H9 (cell line): ENCODE data around the gene CAB39. TPM values are rescaled to one million over a fixed set of nuclear protein-coding genes. Genes with fewer than 3 reads are reported as not detected.

ENCODE experiments used
- DNase-seq: peaks from one replicate; pipeline ENCODE4 v3.0.0-alpha.2; 2017
- H2AFZ ChIP-seq: one replicate; pipeline ENCODE4 v1.6.1; 2013; ENCODE audit warnings: mild to moderate bottlenecking, low read length, control low read depth, moderate library complexity
- H2AK5ac ChIP-seq: 2 replicates; pipeline ENCODE4 v1.6.1; 2013; ENCODE audit warnings: low read length, control low read depth, mixed read lengths; ENCODE audit not compliant: insufficient read length
- H2BK120ac ChIP-seq: one replicate; pipeline ENCODE4 v1.6.1; 2013; ENCODE audit warnings: low read depth, mild to moderate bottlenecking, low read length, control low read depth, inconsistent platforms; ENCODE audit not compliant: poor library complexity, severe bottlenecking
- H2BK12ac ChIP-seq: 2 replicates; pipeline ENCODE4 v1.6.1; 2013; ENCODE audit warnings: low read length, control low read depth, mixed read lengths, low read depth; ENCODE audit not compliant: insufficient read length
- H2BK15ac ChIP-seq: 2 replicates; pipeline ENCODE4 v1.6.1; 2013; ENCODE audit warnings: low read depth, low read length, control low read depth
- H2BK20ac ChIP-seq: one replicate; pipeline ENCODE4 v1.6.1; 2013; ENCODE audit warnings: low read depth, mild to moderate bottlenecking, low read length, control low read depth, inconsistent platforms; ENCODE audit not compliant: poor library complexity, severe bottlenecking
- H2BK5ac ChIP-seq: 2 replicates; pipeline ENCODE4 v1.6.1; 2013; ENCODE audit warnings: low read length, control low read depth, mixed read lengths; ENCODE audit not compliant: insufficient read length
- H3K14ac ChIP-seq: 2 replicates; pipeline ENCODE4 v1.6.1; 2013; ENCODE audit warnings: low read length, control low read depth; ENCODE audit not compliant: insufficient read depth
- H3K18ac ChIP-seq: 2 replicates; pipeline ENCODE4 v1.6.1; 2013; ENCODE audit warnings: low read depth, mild to moderate bottlenecking, mixed read lengths, low read length, control low read depth; ENCODE audit not compliant: insufficient read length
- H3K23ac ChIP-seq: 2 replicates; pipeline ENCODE4 v1.6.1; 2013; ENCODE audit warnings: low read length, control low read depth, mixed read lengths, low read depth; ENCODE audit not compliant: insufficient read length
- H3K23me2 ChIP-seq: 2 replicates; pipeline ENCODE4 v1.6.1; 2013; ENCODE audit warnings: low read depth, mild to moderate bottlenecking, mixed read lengths, low read length, control low read depth; ENCODE audit not compliant: insufficient read length, poor library complexity, severe bottlenecking
- H3K27ac ChIP-seq: 2 replicates; pipeline ENCODE4 v1.5.1; 2013; ENCODE audit warnings: low read length, control low read depth, mixed read lengths, low read depth; ENCODE audit not compliant: insufficient read length
- H3K27me3 ChIP-seq: 2 replicates; pipeline ENCODE4 v1.6.1; 2013; ENCODE audit warnings: low read length, control low read depth, inconsistent platforms; ENCODE audit not compliant: insufficient read depth
- H3K4ac ChIP-seq: 2 replicates; pipeline ENCODE4 v1.6.1; 2013; ENCODE audit warnings: low read depth, mild to moderate bottlenecking, control low read depth, inconsistent platforms, low read length, moderate library complexity
- H3K4me1 ChIP-seq: 2 replicates; pipeline ENCODE4 v1.6.1; 2013; ENCODE audit warnings: low read length, control low read depth, inconsistent platforms; ENCODE audit not compliant: insufficient read depth
- H3K4me2 ChIP-seq: 2 replicates; pipeline ENCODE4 v1.6.1; 2013; ENCODE audit warnings: low read length, control low read depth, mixed read lengths; ENCODE audit not compliant: insufficient read length, insufficient read depth
- H3K56ac ChIP-seq: 2 replicates; pipeline ENCODE4 v1.6.1; 2013; ENCODE audit warnings: low read depth, mild to moderate bottlenecking, mixed read lengths, low read length, control low read depth; ENCODE audit not compliant: insufficient read length
- H3K79me1 ChIP-seq: 2 replicates; pipeline ENCODE4 v1.6.1; 2013; ENCODE audit warnings: low read depth, mild to moderate bottlenecking, moderate library complexity, low read length, control low read depth, inconsistent platforms; ENCODE audit not compliant: insufficient read depth, poor library complexity, severe bottlenecking
- H3K79me2 ChIP-seq: 2 replicates; pipeline ENCODE4 v1.6.1; 2013; ENCODE audit warnings: low read length, control low read depth, inconsistent platforms; ENCODE audit not compliant: insufficient read depth
- H3K9ac ChIP-seq: 2 replicates; pipeline ENCODE4 v1.6.1; 2013; ENCODE audit warnings: low read length, control low read depth, mixed read lengths; ENCODE audit not compliant: insufficient read length; ENCODE audit errors: extremely low read depth
- H3K9me3 ChIP-seq: one replicate; pipeline ENCODE4 v1.6.1; 2013; ENCODE audit warnings: low read depth, low read length, inconsistent platforms; ENCODE audit not compliant: control insufficient read depth
- H3T11ph ChIP-seq: one replicate; pipeline ENCODE4 v1.6.1; 2013; ENCODE audit warnings: mild to moderate bottlenecking, low read length, control low read depth, inconsistent platforms
- H4K20me1 ChIP-seq: one replicate; pipeline ENCODE4 v1.6.1; 2013; ENCODE audit not compliant: control insufficient read depth, insufficient read length, insufficient read depth
- H4K5ac ChIP-seq: 2 replicates; pipeline ENCODE4 v1.6.1; 2013; ENCODE audit warnings: low read depth, mild to moderate bottlenecking, mixed read lengths, low read length, control low read depth; ENCODE audit not compliant: insufficient read length
- H4K8ac ChIP-seq: replicated peaks from 2 replicates; pipeline ENCODE4 v1.6.1; 2013; ENCODE audit warnings: low read length, control low read depth, mixed read lengths, low read depth; ENCODE audit not compliant: insufficient read length
- H4K91ac ChIP-seq: 2 replicates; pipeline ENCODE4 v1.6.1; 2013; ENCODE audit warnings: low read depth, mild to moderate bottlenecking, moderate library complexity, mixed read lengths, low read length, control low read depth; ENCODE audit not compliant: insufficient read length
- H3K27ac Mint-ChIP-seq, 3 experiments: 2 replicates in 2 of 3; 3 replicates in 1 of 3; pipeline ENCODE4 v1.8.0; 2020 to 2021; ENCODE audit warnings: mixed read lengths in 3 of 3, mild to moderate bottlenecking in 1 of 3, moderate library complexity in 1 of 3
- H3K27me3 Mint-ChIP-seq: 2 replicates; pipeline ENCODE4 v1.8.0; 2021; ENCODE audit warnings: low read depth, mild to moderate bottlenecking, moderate library complexity, mixed read lengths
- H3K36me3 Mint-ChIP-seq, 3 experiments: 2 replicates in 2 of 3; 3 replicates in 1 of 3; pipeline ENCODE4 v1.8.0; 2020 to 2021; ENCODE audit warnings: low read depth in 3 of 3, mixed read lengths in 3 of 3; ENCODE audit not compliant: insufficient read depth in 1 of 3
- H3K4me1 Mint-ChIP-seq, 2 experiments: 2 replicates each; pipeline ENCODE4 v1.8.0; 2020; ENCODE audit warnings: mixed read lengths in 2 of 2
- H3K4me3 Mint-ChIP-seq, 2 experiments: 2 replicates in 1 of 2; 3 replicates in 1 of 2; pipeline ENCODE4 v1.8.0; 2020 to 2021; ENCODE audit warnings: mild to moderate bottlenecking in 2 of 2, mixed read lengths in 2 of 2, moderate library complexity in 1 of 2
- H3K9me3 Mint-ChIP-seq, 2 experiments: 2 replicates in 1 of 2; 3 replicates in 1 of 2; pipeline ENCODE4 v1.8.0; 2020; ENCODE audit warnings: mild to moderate bottlenecking in 2 of 2, mixed read lengths in 2 of 2, moderate library complexity in 1 of 2
- WGBS: extraction: QIAGEN DNeasy Blood & Tissue Kit; methylation state at CpG from one replicate; pipeline ENCODE4 v1.1.7; 2013; ENCODE audit warnings: missing lambda C conversion rate, low lambda C conversion rate, mixed read lengths; ENCODE audit not compliant: insufficient read length; ENCODE audit errors: extremely low coverage; 5-methylcytosine and 5-hydroxymethylcytosine counted together
- total RNA-seq: library from RNA; stranded (reverse); gene quantifications from 2 replicates; pipeline ENCODE4 v1.2.1, GENCODE V29; 2021
- TF ChIP-seq, protein P1 (sequence below): fragments of 200-600 bp; sonication (generic); conservative IDR thresholded peaks from 3 replicates; pipeline ENCODE4 v1.8.0; 2021; ENCODE audit warnings: antibody characterized with exemption, mild to moderate bottlenecking

Gene CAB39
- total RNA-seq, 1 experiment from 2014 or later: 42.7 TPM

DNA sequence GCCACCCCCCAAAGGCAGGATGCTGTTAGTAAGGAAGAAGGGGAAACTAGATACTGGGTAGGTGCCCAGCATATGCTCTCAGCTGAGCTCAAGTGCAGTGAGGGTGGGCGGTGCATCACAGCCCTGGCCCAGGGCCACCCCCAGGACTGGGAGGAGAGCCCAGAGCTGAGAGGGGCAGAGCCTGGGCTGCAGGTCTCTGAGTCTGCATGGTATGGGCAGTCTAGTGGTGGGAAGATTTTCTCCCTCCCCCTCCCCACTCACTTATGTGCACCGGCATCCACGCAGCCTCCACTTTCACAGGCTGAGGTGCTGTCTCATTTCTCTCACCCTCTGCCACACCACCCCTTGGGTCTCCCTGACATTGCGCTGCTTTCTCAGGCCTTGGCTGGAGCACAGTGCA is 48.5 kb upstream of the CAB39 start:
- H2BK120ac ChIP-seq: no peak overlapping the region
- H3K56ac ChIP-seq: no peak overlapping the region
- no peaks in the 10 kb centered on the region for H3K23me2 ChIP-seq
- H2BK12ac ChIP-seq: no peak overlapping the region
- no peak overlapping the region for H3K18ac ChIP-seq
- peaks cover 5% of the 10 kb centered on the region; the same call in 1 of the 2 replicates for H3K4me1 ChIP-seq
- H3K9me3 ChIP-seq: no peaks in the 10 kb centered on the region
- no peak overlapping the region for H4K5ac ChIP-seq
- H3K9me3 Mint-ChIP-seq: no peaks in the 10 kb centered on the region; a peak in 2 of 5 replicates
- no peak overlapping the region for H3K27ac ChIP-seq
- no peak for DNase-seq
- no peak overlapping the region for H4K8ac ChIP-seq
- no peak overlapping the region for H2BK5ac ChIP-seq
- H4K91ac ChIP-seq: no peak overlapping the region
- H3K36me3 Mint-ChIP-seq: no peaks in the 10 kb centered on the region; a peak in 1 of 7 replicates
- no peak overlapping the region for H3K4ac ChIP-seq
- no peak overlapping the region for H3K14ac ChIP-seq
- no peak overlapping the region for H2AFZ ChIP-seq
- no peaks in the 10 kb centered on the region for H3K79me1 ChIP-seq
- H3K23ac ChIP-seq: no peak overlapping the region
- no peak overlapping the region for H3K4me3 Mint-ChIP-seq
- TF ChIP-seq, protein P1, sequence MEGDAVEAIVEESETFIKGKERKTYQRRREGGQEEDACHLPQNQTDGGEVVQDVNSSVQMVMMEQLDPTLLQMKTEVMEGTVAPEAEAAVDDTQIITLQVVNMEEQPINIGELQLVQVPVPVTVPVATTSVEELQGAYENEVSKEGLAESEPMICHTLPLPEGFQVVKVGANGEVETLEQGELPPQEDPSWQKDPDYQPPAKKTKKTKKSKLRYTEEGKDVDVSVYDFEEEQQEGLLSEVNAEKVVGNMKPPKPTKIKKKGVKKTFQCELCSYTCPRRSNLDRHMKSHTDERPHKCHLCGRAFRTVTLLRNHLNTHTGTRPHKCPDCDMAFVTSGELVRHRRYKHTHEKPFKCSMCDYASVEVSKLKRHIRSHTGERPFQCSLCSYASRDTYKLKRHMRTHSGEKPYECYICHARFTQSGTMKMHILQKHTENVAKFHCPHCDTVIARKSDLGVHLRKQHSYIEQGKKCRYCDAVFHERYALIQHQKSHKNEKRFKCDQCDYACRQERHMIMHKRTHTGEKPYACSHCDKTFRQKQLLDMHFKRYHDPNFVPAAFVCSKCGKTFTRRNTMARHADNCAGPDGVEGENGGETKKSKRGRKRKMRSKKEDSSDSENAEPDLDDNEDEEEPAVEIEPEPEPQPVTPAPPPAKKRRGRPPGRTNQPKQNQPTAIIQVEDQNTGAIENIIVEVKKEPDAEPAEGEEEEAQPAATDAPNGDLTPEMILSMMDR: no peak
- no peak overlapping the region for H3T11ph ChIP-seq
- H3K9ac ChIP-seq: no peak overlapping the region
- no peak overlapping the region for H2BK15ac ChIP-seq
- no CpG with 5 or more reads among the region's 4 CpGs for WGBS
- no peak overlapping the region for H2BK20ac ChIP-seq
- no peak overlapping the region for H2AK5ac ChIP-seq
- H3K4me2 ChIP-seq: no peak overlapping the region
- H3K27me3 ChIP-seq: no peaks in the 10 kb centered on the region; the same call in 1 of the 2 replicates
- peaks cover 42 to 49% of the 10 kb centered on the region in 2 experiments for H3K4me1 Mint-ChIP-seq
- no peak overlapping the region; a peak in 1 of 7 replicates for H3K27ac Mint-ChIP-seq
- peaks cover 24% of the 10 kb centered on the region for H3K27me3 Mint-ChIP-seq
- H4K20me1 ChIP-seq: no peaks in the 10 kb centered on the region
- no peaks in the 10 kb centered on the region for H3K79me2 ChIP-seq
